A549 treated with dexamethasone at 1 μM for 4 hours (cell line): Measurements from ENCODE around the gene LIMS1. TPM values are rescaled to one million over a fixed set of nuclear protein-coding genes. Genes with fewer than 3 reads are reported as not detected.

Source experiments
- total RNA-seq: library from RNA; stranded (reverse); fragments of 200-300 nt; extraction: Qiagen RNA extraction; gene quantifications from 5 replicates; pipeline ENCODE4 v1.2.3, GENCODE V29; 2022

LIMS1 gene
- 44.6 to 80.9 TPM (median 68.5 TPM) in 5 replicates for total RNA-seq

GRCh38 chr2:108533832-108534583 lies at the start of gene LIMS1:
Gene LIMS1 (plus strand): TSS chr2:108534470. CDS start chr2:108534563, 93 bp downstream.

DNA sequence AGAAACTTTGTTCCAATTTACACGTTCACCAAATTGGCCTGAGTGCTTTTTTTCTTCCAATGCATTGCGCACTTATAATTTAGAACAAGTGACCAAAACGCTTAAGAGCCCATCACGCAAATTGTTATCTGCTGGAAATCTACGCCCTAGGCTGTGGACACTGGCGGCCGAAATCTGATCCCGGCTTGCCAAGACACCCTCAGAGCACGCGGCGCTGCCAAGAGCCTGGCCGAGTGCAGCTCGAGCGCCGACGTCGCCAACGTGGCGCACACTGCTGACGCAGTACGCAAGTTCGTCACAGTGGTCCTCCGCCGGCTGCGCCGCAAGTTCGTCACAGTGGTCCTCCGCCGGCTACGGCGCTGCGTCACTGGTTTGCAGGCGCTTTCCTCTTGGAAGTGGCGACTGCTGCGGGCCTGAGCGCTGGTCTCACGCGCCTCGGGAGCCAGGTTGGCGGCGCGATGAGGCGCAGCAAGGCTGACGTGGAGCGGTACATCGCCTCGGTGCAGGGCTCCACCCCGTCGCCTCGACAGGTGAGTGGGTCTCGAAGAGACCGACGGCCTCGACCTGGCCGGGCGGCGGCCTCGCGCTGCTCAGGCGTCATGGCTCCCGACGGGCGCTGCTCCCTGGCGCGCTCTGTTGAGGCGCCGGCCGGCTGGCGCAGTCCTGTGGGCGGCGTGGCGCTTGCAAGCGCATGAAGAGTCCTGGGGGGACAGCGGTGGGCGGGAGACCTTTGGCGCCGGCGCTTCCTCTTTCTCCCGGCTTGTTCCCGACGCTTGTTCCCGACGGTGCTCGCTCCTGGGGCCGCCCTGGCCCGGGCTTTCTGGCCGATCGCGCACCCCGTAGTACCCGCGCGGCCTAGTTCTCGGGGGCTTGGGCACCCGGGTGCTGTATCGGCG lies 185.1 kb downstream of the LIMS1 start, which contains the start of gene RANBP2:
Gene RANBP2 (plus strand): TSS at position 334 of the 896 bp plus-strand sequence. CDS start 125 bp downstream, at position 459.

Other genes with a start within 250 kb of the LIMS1 start
- gene SULT1C2, start 245.6 kb upstream of the LIMS1 start, total RNA-seq, result 0.33 to 0.65 TPM (median 0.41 TPM) in 5 replicates
- gene SULT1C4, start 156.5 kb upstream of the LIMS1 start, total RNA-seq, result not detected in 5 replicates
- 9.9 to 19.8 TPM (median 17.0 TPM) in 5 replicates for gene GCC2, start 85.3 kb upstream of the LIMS1 start, total RNA-seq
- 22.8 to 37.8 TPM (median 32.0 TPM) in 5 replicates for gene RANBP2, start 185.0 kb downstream of the LIMS1 start, total RNA-seq